Articular chondrocyte of knee joint (primary cell): ENCODE data around the gene TSKU. TPM values are rescaled to one million over a fixed set of nuclear protein-coding genes. Genes with fewer than 3 reads are reported as not detected.

Experiments
- total RNA-seq: library from RNA; depleted of rRNA; stranded (reverse); fragments of >200 nt; gene quantifications from 2 replicates; pipeline ENCODE4 v1.2.3, GENCODE V29; 2012

TSKU gene
- total RNA-seq = 18.2 and 19.5 TPM in 2 replicates

GRCh38 chr11:76783294-76783895 lies at the start of gene TSKU:
Gene TSKU (plus strand): TSS chr11:76783356. CDS start chr11:76795617, 12,261 bp downstream.

Other genes starting within 250 kb of the TSKU start
- 13.0 and 13.5 TPM in 2 replicates for gene LRRC32, start 112.6 kb upstream of the TSKU start, total RNA-seq
- 12.3 and 12.8 TPM in 2 replicates for gene ACER3, start 77.6 kb downstream of the TSKU start, total RNA-seq